ENCODE data around the gene MROH2A.

GRCh38 chr2:233811087-233811486, 33.0 kb downstream of the MROH2A start:
- TF ChIP-seq CTCF (IDR thresholded peaks at IDR 0.05) (no peak), POLR2AphosphoS5 (IDR thresholded peaks at IDR 0.05) (no peak), POLR2A (IDR thresholded peaks at IDR 0.05) (no peak), EP300 (IDR thresholded peaks at IDR 0.05) (no peak)
